ENCODE data around the gene ZBTB20. TPM values are rescaled to one million over a fixed set of nuclear protein-coding genes. Genes with fewer than 3 reads are reported as not detected.

ZBTB20 gene
- total and polyA plus RNA-seq, 4 donors: 0.74 to 77.1 (median 27.9) TPM

GRCh38 chr3:114860531-114860930 is 286.6 kb downstream of the ZBTB20 start:
- DNase-seq: no peak
- Histone ChIP-seq H3K9me3 (ENCODE audit: control insufficient read depth in 4 of 4, insufficient read depth in 3 of 4, low read length in 3 of 4) (no peaks in the 10 kb centered on the region), H3K4me3 (no peak overlapping the region), H3K4me1 (ENCODE audit: control insufficient read depth in 5 of 5, insufficient read depth in 5 of 5, low read length in 5 of 5) (peaks cover 0 to 15% (median 2%) of the 10 kb centered on the region in 5 donors), H3K27me3 (ENCODE audit: control insufficient read depth in 3 of 3, insufficient read depth in 3 of 3, low read length in 2 of 3) (no peaks in the 10 kb centered on the region), H3K36me3 (ENCODE audit: control insufficient read depth in 4 of 4, insufficient read depth in 4 of 4, low read length in 4 of 4) (peaks cover 0 to 1% (median 0%) of the 10 kb centered on the region in 4 donors), H3K9ac (ENCODE audit: insufficient read depth in 1 of 2, low read length in 2 of 2) (no peak overlapping the region), H3K27ac (ENCODE audit: low read depth in 1 of 2, low read length in 1 of 2) (no peak overlapping the region)
- no peak for ATAC-seq (ENCODE audit: insufficient read depth, low FRiP score)
- TF ChIP-seq CTCF (IDR thresholded peaks at IDR 0.05; ENCODE audit: control extremely low read depth, extremely low read depth): no peak
- WGBS, 2 donors: 98 to 99% methylated on average over 2 of the region's 2 CpGs

- H3K9me3 ChIP-seq (ENCODE audit: control insufficient read depth in 4 of 4, insufficient read depth in 3 of 4, low read length in 3 of 4): no peaks in the 10 kb centered on the region
- DNase-seq (no peak), ATAC-seq (ENCODE audit: insufficient read depth, low FRiP score) (no peak)
- TF ChIP-seq CTCF (IDR thresholded peaks at IDR 0.05; ENCODE audit: control extremely low read depth, extremely low read depth): no peak
- H3K9ac ChIP-seq (ENCODE audit: insufficient read depth in 1 of 2, low read length in 2 of 2): no peak overlapping the region
- WGBS, 2 donors: 31 to 50% methylated on average over 4 of the region's 4 CpGs
- no peak overlapping the region for H3K27ac ChIP-seq (ENCODE audit: low read depth in 1 of 2, low read length in 1 of 2)
- H3K4me1 ChIP-seq (ENCODE audit: control insufficient read depth in 5 of 5, insufficient read depth in 5 of 5, low read length in 5 of 5): peaks cover 0 to 13% (median under 1%) of the 10 kb centered on the region in 5 donors
- no peak overlapping the region for H3K4me3 ChIP-seq
- H3K36me3 ChIP-seq (ENCODE audit: control insufficient read depth in 4 of 4, insufficient read depth in 4 of 4, low read length in 4 of 4): peaks cover 0 to 1% (median 0%) of the 10 kb centered on the region in 4 donors
- no peaks in the 10 kb centered on the region for H3K27me3 ChIP-seq (ENCODE audit: control insufficient read depth in 3 of 3, insufficient read depth in 3 of 3, low read length in 2 of 3)
Measured at GRCh38 chr3:114858329-114858728, 288.8 kb downstream of the ZBTB20 start.

DNA sequence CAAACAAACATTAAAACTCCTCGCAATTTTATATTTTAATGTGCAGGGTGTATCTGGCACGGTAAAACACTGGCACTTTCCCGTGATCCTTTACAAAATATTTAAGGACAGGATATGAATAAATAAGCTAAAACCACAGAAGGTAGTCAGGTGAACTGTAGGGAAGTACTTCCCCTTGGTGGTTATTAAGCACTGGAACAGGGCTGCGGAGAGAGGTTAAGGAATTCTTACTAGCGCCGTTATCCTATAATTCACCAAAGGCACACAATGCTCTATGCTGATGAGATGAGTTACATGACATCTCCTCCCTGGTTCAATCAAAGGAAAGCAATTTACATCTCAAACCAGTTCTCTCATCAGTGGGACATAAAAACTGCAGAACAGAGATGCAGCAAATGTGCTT is 289.8 kb downstream of the ZBTB20 start:
- WGBS, 2 donors: 34 to 48% methylated on average over 6 of the region's 6 CpGs
- Histone ChIP-seq H3K9ac (ENCODE audit: insufficient read depth in 1 of 2, low read length in 2 of 2) (no peak overlapping the region), H3K4me3 (no peak overlapping the region), H3K36me3 (ENCODE audit: control insufficient read depth in 4 of 4, insufficient read depth in 4 of 4, low read length in 4 of 4) (peaks cover 0 to 1% (median 0%) of the 10 kb centered on the region in 4 donors), H3K27ac (ENCODE audit: low read depth in 1 of 2, low read length in 1 of 2) (no peak overlapping the region), H3K4me1 (ENCODE audit: control insufficient read depth in 5 of 5, insufficient read depth in 5 of 5, low read length in 5 of 5) (peaks cover 0 to 15% (median 0%) of the 10 kb centered on the region in 5 donors), H3K9me3 (ENCODE audit: control insufficient read depth in 4 of 4, insufficient read depth in 3 of 4, low read length in 3 of 4) (no peaks in the 10 kb centered on the region), H3K27me3 (ENCODE audit: control insufficient read depth in 3 of 3, insufficient read depth in 3 of 3, low read length in 2 of 3) (no peaks in the 10 kb centered on the region)
- DNase-seq (no peak), ATAC-seq (ENCODE audit: insufficient read depth, low FRiP score) (no peak)
- no peak for TF ChIP-seq CTCF (IDR thresholded peaks at IDR 0.05; ENCODE audit: control extremely low read depth, extremely low read depth)

DNA sequence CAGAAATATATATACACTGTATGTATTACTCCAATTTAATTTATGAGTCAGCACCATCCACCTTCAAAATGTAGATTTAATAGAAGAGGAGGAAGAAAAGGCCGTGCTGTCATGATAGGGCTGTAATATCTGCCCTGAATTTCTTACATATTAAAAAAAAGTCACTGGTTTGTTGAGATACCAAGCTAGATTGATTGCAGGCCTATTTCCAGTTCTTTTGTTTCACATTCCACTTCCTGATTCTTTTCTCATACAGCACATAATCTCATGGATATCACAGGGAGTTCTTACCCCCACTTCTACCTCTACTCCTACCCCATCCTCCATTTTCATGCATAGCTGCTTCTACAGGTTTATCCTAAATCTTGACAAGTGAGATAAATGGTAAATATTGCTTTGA is 290.3 kb downstream of the ZBTB20 start:
- Histone ChIP-seq H3K36me3 (ENCODE audit: control insufficient read depth in 4 of 4, insufficient read depth in 4 of 4, low read length in 4 of 4) (peaks cover 0 to 1% (median 0%) of the 10 kb centered on the region in 4 donors), H3K27me3 (ENCODE audit: control insufficient read depth in 3 of 3, insufficient read depth in 3 of 3, low read length in 2 of 3) (no peaks in the 10 kb centered on the region), H3K9me3 (ENCODE audit: control insufficient read depth in 4 of 4, insufficient read depth in 3 of 4, low read length in 3 of 4) (no peaks in the 10 kb centered on the region), H3K27ac (ENCODE audit: low read depth in 1 of 2, low read length in 1 of 2) (no peak overlapping the region), H3K4me1 (ENCODE audit: control insufficient read depth in 5 of 5, insufficient read depth in 5 of 5, low read length in 5 of 5) (peaks cover 0 to 15% (median 0%) of the 10 kb centered on the region in 5 donors), H3K4me3 (no peak overlapping the region), H3K9ac (ENCODE audit: insufficient read depth in 1 of 2, low read length in 2 of 2) (no peak overlapping the region)
- no peak for TF ChIP-seq CTCF (IDR thresholded peaks at IDR 0.05; ENCODE audit: control extremely low read depth, extremely low read depth)
- DNase-seq: no peak
- no peak for ATAC-seq (ENCODE audit: insufficient read depth, low FRiP score)
- WGBS, 2 donors: 38% methylated on average over 1 of the region's 1 CpG
